Measurements from ENCODE around the gene CDK5. TPM values are rescaled to one million over a fixed set of nuclear protein-coding genes. Genes with fewer than 3 reads are reported as not detected.
A peak's percentile ranks its signal among the peaks of the same experiment; 100 is the strongest.

Gene CDK5
- total RNA-seq, 4 donors from 2014 or later: 3.8 to 12.9 (median 8.6) TPM

DNA sequence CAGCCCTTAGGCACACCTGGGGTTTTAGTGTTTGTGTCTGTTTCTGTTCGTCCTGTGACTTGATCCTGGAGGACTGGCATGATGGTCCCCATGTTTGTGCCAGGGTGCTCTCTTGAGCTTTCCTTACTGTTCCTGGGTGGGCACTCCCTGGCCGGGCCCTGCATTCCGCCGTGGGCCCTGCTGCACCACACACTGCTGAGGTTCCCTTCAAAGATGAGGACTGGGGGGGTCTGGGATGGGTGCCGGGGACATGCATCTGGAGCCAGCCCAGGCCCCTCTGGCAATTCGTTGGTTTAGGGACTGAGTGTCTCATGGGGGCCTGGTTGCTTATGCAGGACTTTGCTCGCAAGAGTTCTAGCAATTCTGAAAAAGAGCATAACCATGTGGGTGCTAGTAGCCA, 33.3 kb upstream of the CDK5 start:
- no peak overlapping the region for H3K4me3 ChIP-seq
- no peak overlapping the region for H3K27ac ChIP-seq

DNA sequence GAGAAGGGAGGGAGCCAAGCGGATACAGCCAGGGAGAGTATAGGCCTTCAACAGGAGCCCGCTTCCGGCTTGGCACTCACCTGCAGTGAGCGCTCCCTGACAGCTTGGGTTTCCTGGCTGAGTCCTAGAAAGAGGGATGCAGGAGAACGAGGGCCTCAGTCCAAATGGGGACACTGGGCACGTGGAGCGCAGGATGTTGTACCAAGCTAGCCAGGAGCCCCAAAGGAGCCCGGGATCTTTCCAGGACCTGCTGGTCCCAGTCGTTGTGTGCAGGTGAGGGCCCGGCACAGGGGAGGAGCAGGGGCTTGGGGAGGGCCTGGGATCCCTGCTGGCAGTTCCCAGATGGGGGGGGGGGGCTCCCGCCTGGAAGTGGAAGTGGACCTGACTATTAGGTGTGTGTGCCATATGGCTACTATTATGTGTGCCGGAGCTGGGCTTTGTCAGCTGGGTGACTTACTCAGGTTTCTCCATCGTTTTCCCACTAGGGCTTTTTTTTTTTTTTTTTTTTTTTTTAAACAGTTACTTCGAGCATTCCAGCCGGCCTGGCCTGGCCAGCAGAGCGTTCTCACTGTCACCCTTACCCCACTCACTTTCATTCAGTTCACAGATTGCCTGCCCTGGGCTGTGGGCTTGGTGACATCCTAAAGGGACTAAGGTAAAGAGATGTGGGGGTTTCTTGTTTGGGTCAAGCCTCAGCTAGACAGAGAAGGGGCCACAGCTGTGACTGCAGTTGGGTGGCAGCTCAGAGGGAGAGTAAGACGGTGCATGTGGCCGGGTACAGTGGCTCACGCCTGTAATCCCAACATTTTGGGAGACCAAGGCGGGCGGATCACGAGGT, 32.4 kb upstream of the CDK5 start:
- TF ChIP-seq CTCF (IDR thresholded peaks at IDR 0.05) (no peak), POLR2A (IDR thresholded peaks at IDR 0.05) (no peak)
- no peaks in the 10 kb centered on the region for H3K27me3 ChIP-seq
- H3K27ac ChIP-seq: peak overlapping the region; percentile 67 to 93 (median 84)
- peaks cover 0 to 7% (median 0%) of the 10 kb centered on the region in 3 donors for H3K36me3 ChIP-seq
- no peak for DNase-seq
- intact Hi-C loops (cut with DNase I): no loop called here
- peak overlapping the region in 2 of 4 donors; percentile 74 to 94 for H3K4me3 ChIP-seq
- peaks cover 31 to 73% (median 41%) of the 10 kb centered on the region in 3 donors for H3K4me1 ChIP-seq
- H3K9me3 ChIP-seq: no peaks in the 10 kb centered on the region
- WGBS, 2 donors: 83 to 84% methylated on average over 9 to 14 of the region's 22 CpGs

More for the DNA sequence above, 33.3 kb upstream of the CDK5 start:
- DNase-seq: no peak
- Histone ChIP-seq H3K4me1 (peaks cover 28 to 67% (median 33%) of the 10 kb centered on the region in 3 donors), H3K27me3 (no peaks in the 10 kb centered on the region), H3K36me3 (peaks cover 0 to 7% (median 0%) of the 10 kb centered on the region in 3 donors), H3K9me3 (no peaks in the 10 kb centered on the region)
- intact Hi-C loops (cut with DNase I): no loop called here
- TF ChIP-seq POLR2A (IDR thresholded peaks at IDR 0.05) (no peak), CTCF (IDR thresholded peaks at IDR 0.05) (no peak)
- whole genome bisulfite sequencing, 2 donors: 77 to 79% methylated on average over 1 to 4 of the region's 7 CpGs

DNA sequence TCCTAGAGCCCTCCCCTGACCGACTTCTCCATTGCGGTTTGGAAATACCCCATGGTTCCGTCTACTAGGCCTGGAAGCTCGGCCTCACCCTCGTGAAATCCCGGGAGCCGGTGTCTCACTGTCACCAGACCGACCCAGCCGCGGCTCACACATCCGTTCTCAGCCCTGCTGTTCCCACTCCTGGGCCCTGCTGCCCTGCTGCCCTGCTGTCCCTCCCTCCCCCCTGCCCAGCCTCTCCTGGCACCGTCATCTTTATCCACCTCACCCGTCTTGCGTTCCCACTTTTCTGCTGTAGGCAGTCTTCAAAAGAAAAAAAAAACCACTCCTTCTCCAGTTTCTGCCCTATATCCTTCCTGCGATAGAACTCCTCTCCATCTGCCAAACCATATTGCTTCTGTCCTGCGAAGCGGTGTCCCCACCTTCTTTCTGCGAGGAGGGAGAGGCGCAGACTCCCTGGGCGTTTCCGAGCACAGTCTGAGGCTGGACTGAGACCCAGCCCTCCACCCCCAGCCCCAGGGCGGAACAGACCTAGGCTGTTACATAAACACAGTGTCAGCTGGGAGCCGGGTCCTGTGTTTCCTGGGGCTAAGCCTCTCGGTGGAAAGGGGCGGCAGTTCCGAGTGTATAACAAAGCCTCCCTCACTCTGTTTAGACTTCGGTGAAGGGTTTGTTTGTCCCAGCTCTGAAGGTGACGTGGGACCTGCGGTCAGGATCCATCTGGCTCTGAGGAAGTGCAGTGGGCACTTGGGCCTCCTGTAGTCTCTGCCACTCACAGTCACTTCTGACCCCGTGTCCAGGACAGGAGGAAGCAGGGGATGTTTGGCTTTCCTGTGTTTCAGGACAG, 31.4 kb upstream of the CDK5 start:
- DNase-seq: peak; percentile 17
- intact Hi-C loops (cut with DNase I): no loop called here
- Histone ChIP-seq H3K36me3 (peaks cover 0 to 7% (median 0%) of the 10 kb centered on the region in 3 donors), H3K4me1 (peaks cover 31 to 67% (median 41%) of the 10 kb centered on the region in 3 donors), H3K4me3 (peak overlapping the region; percentile 41 to 94 (median 64)), H3K27me3 (no peaks in the 10 kb centered on the region), H3K9me3 (no peaks in the 10 kb centered on the region), H3K27ac (peak overlapping the region; percentile 67 to 93 (median 84))
- WGBS, 2 donors: 14 to 20% methylated on average over 24 of the region's 30 CpGs
- TF ChIP-seq POLR2A (IDR thresholded peaks at IDR 0.05) (peak in 2 of 4 donors; percentile 13 to 15), CTCF (IDR thresholded peaks at IDR 0.05) (no peak)

DNA sequence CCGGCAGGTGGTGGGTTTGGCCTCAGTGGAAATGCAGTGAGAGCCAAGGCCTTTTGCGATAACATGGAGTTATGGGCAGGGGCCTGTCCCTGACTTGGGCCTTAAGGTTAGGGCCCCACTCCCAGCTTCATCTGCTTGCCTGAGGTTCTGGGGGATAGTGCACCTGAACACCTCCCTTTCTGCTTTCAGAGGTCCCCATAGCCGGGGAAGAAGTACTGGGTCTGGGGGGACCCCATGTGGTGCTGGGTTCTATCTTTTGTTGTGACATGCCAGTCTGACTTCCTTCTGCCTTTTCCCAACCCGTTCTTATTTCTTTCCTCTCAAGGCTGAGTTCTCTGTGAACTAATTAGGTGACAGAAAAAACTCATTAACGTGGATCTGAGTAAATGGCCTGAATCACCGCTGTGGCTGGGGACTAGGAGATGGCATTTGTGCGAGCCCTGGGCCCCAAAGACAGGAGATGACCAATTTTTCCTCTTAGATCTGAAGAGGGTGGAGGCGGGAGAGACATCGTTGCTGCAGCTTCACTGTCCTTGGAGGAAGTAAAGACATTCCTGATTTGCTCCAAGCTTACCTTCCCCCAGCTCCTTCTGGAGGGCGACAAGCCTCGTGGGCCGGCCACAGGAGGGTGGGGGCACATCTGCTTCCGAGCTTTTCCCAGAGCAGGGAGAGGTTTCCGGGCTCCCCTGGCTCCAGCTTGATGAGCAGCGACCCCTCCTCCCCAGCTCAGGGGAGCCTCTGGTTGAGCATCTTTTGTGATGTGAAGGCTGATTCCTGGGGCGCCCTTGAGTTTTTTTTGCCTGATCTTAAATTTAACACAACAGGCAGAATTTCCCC, 30.5 kb upstream of the CDK5 start:
- intact Hi-C loops (cut with DNase I): no loop called here
- Histone ChIP-seq H3K4me1 (peaks cover 31 to 74% (median 45%) of the 10 kb centered on the region in 3 donors), H3K36me3 (peaks cover 0 to 7% (median 0%) of the 10 kb centered on the region in 3 donors), H3K27me3 (no peaks in the 10 kb centered on the region), H3K27ac (peak overlapping the region; percentile 67 to 93 (median 84)), H3K9me3 (no peaks in the 10 kb centered on the region), H3K4me3 (peak overlapping the region; percentile 41 to 94 (median 64))
- WGBS, 2 donors: 30 to 44% methylated on average over 12 to 14 of the region's 16 CpGs
- no peak for DNase-seq
- TF ChIP-seq POLR2A (IDR thresholded peaks at IDR 0.05) (no peak), CTCF (IDR thresholded peaks at IDR 0.05) (no peak)

Data from esophagus squamous epithelium (tissue), 5 donors.